HCT116 (cell line): ENCODE data around the gene C1orf174.

ENCODE experiments used
- EZH2 ChIP-seq: fragments of 200-600 bp; sonication (generic); IDR thresholded peaks from 2 replicates; pipeline ENCODE4 v1.6.1; 2017; ENCODE audit warnings: antibody characterized with exemption, mixed run types
- EZH2phosphoT487 ChIP-seq: fragments of 200-600 bp; IDR thresholded peaks from 2 replicates; pipeline ENCODE4 v1.6.1; 2018; ENCODE audit warnings: antibody characterized with exemption, borderline replicate concordance
- FOSL1 ChIP-seq: IDR thresholded peaks from 2 replicates; pipeline ENCODE4 v1.6.1; 2012; ENCODE audit warnings: low read depth
- JUND ChIP-seq: IDR thresholded peaks from 2 replicates; pipeline ENCODE4 v1.6.1; 2012
- POLR2A ChIP-seq: IDR thresholded peaks from 2 replicates; pipeline ENCODE4 v1.7.0; 2011; ENCODE audit warnings: borderline replicate concordance; ENCODE audit not compliant: insufficient read depth, insufficient read length; ENCODE audit errors: extremely low read depth
- POLR2AphosphoS5 ChIP-seq: IDR thresholded peaks from 2 replicates; pipeline ENCODE4 v1.6.1; 2011; ENCODE audit warnings: mild to moderate bottlenecking, low read depth, low read length, moderate library complexity
- SP1 ChIP-seq: IDR thresholded peaks from 2 replicates; pipeline ENCODE4 v1.6.1; 2012; ENCODE audit warnings: low read depth
- ZNF274 ChIP-seq: fragments of 200-500 bp; sonication (Bioruptor generic); IDR thresholded peaks from 2 replicates; pipeline ENCODE4 v1.6.1; 2014; ENCODE audit warnings: mild to moderate bottlenecking, low read depth, low read length, inconsistent platforms
- TF ChIP-seq, protein P1 (sequence below), 3 experiments: fragments of 200-600 bp in 1 of 3; sonication (generic) in 1 of 3; IDR thresholded peaks in 2 of 3; conservative IDR thresholded peaks in 1 of 3; 2 replicates each; pipeline ENCODE4 v1.5.1; 2012 to 2017; ENCODE audit warnings: low read depth in 2 of 3, low read length in 2 of 3, antibody characterized with exemption in 1 of 3, borderline replicate concordance in 1 of 3, control low read depth in 1 of 3, mild to moderate bottlenecking in 1 of 3, mixed read lengths in 1 of 3, mixed run types in 1 of 3, moderate library complexity in 1 of 3; ENCODE audit not compliant: insufficient read depth in 1 of 3

- TF ChIP-seq JUND (no peak), POLR2AphosphoS5 (no peak), POLR2A (no peak), EZH2 (no peak), FOSL1 (no peak), SP1 (no peak), ZNF274 (no peak), EZH2phosphoT487 (no peak)
- TF ChIP-seq, protein P1, sequence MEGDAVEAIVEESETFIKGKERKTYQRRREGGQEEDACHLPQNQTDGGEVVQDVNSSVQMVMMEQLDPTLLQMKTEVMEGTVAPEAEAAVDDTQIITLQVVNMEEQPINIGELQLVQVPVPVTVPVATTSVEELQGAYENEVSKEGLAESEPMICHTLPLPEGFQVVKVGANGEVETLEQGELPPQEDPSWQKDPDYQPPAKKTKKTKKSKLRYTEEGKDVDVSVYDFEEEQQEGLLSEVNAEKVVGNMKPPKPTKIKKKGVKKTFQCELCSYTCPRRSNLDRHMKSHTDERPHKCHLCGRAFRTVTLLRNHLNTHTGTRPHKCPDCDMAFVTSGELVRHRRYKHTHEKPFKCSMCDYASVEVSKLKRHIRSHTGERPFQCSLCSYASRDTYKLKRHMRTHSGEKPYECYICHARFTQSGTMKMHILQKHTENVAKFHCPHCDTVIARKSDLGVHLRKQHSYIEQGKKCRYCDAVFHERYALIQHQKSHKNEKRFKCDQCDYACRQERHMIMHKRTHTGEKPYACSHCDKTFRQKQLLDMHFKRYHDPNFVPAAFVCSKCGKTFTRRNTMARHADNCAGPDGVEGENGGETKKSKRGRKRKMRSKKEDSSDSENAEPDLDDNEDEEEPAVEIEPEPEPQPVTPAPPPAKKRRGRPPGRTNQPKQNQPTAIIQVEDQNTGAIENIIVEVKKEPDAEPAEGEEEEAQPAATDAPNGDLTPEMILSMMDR (IDR thresholded peaks at IDR 0.05 in 2 of 3, conservative IDR thresholded peaks at IDR 0.05 in 1 of 3; ENCODE audit: borderline replicate concordance in 1 of 3, insufficient read depth in 1 of 3, low read depth in 2 of 3, low read length in 2 of 3), result no peak
These were observed 27.5 kb downstream of the C1orf174 start for GRCh38 chr1:3872546-3872945.
